ENCODE results near the gene CRTC2. TPM values are rescaled to one million over a fixed set of nuclear protein-coding genes. Genes with fewer than 3 reads are reported as not detected.

The CRTC2 gene
- total RNA-seq, 3 donors from 2014 or later: 30.0 to 47.3 (median 47.1) TPM

DNA sequence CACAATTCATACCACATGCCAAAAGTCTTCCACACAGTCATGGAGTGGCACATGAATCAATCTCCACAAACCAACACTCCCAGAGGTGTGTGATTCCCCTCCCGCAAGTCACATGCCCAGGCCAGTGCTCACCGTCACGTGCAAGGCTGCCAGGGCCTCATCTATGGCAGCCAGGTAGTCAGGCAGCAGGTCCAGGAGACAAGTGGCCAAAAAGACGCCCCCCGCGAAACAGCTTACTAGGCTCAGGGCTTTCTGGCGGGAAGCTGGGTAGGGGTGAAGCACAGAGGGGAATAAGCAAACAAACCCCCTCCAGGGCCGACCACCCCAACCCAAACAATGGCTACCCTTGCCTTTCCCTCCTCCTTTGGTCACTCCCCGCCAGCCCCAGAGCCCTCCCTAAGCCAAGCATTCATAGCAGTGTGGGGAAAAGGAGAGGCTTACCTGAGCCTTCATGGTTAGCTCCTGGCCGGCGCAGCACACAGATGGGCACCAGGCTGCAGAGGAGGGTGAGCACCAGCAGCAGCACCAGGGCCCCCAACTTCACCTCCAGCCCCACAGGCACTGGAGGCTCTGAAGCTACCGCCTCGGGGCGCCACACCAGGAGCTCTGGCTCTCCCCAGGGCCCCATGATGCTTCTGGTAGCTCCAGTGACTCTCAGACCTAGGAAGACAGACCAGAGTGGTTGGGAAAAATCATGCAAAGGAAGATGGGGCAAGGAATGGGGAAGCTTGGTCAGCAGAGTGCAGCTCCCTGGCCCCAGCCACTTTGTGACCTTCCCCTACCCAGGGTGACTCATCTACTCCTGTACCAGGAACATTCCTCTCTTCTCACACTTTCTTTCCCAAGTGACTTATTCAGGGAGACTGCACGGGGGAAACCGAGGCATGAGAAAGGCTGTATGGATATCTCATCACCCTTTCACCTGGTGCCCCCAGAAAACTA, 3.9 kb upstream of the CRTC2 start:
- no peaks in the 10 kb centered on the region for H3K36me3 ChIP-seq (ENCODE audit: low read depth)
- intact Hi-C loops (cut with DNase I, micrococcal nuclease): no loop called here
- DNase-seq (peak in 1 of 3 donors; percentile 53), ATAC-seq (peak; percentile 4)
- H3K9me3 ChIP-seq: no peaks in the 10 kb centered on the region
- TF ChIP-seq, protein P1, sequence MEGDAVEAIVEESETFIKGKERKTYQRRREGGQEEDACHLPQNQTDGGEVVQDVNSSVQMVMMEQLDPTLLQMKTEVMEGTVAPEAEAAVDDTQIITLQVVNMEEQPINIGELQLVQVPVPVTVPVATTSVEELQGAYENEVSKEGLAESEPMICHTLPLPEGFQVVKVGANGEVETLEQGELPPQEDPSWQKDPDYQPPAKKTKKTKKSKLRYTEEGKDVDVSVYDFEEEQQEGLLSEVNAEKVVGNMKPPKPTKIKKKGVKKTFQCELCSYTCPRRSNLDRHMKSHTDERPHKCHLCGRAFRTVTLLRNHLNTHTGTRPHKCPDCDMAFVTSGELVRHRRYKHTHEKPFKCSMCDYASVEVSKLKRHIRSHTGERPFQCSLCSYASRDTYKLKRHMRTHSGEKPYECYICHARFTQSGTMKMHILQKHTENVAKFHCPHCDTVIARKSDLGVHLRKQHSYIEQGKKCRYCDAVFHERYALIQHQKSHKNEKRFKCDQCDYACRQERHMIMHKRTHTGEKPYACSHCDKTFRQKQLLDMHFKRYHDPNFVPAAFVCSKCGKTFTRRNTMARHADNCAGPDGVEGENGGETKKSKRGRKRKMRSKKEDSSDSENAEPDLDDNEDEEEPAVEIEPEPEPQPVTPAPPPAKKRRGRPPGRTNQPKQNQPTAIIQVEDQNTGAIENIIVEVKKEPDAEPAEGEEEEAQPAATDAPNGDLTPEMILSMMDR (IDR thresholded peaks at IDR 0.05): no peak
- H3K4me1 ChIP-seq (ENCODE audit: low read depth): peaks cover 45% of the 10 kb centered on the region
- peak overlapping the region; percentile 66 for H3K4me3 ChIP-seq

DNA sequence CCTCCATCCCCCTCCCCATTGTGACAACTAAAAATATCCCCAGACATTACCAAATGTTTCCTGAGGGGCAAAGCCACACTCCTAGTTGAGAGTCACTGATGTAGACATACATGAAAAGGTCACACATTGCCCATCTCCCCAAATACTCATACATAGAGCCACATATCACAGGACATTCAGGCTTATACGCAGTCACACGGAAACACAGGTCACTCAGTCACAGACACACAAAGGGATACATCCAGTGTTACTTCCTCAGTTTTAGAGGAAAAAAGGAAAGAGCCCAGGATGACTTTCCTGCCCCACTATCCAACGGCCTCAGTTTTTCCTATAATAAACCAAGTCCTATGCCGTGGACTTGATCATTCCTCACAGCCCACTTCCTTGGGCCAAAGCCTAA, 3.0 kb upstream of the CRTC2 start:
- DNase-seq: no peak
- peaks cover 52% of the 10 kb centered on the region for H3K4me1 ChIP-seq (ENCODE audit: low read depth)
- TF ChIP-seq, protein P1 (IDR thresholded peaks at IDR 0.05): no peak
- no peak for ATAC-seq
- intact Hi-C loops (cut with DNase I, micrococcal nuclease): no loop called here
- H3K4me3 ChIP-seq: no peak overlapping the region
- H3K9me3 ChIP-seq: no peaks in the 10 kb centered on the region
- no peaks in the 10 kb centered on the region for H3K36me3 ChIP-seq (ENCODE audit: low read depth)

GRCh38 chr1:153960206-153960605, 1.8 kb upstream of the CRTC2 start:
- no peaks in the 10 kb centered on the region for H3K9me3 ChIP-seq
- DNase-seq (peak in 1 of 3 donors; percentile 44), ATAC-seq (no peak)
- TF ChIP-seq, protein P1 (IDR thresholded peaks at IDR 0.05): no peak
- intact Hi-C loops (cut with DNase I, micrococcal nuclease): no loop called here
- H3K4me3 ChIP-seq: no peak overlapping the region
- peaks cover 50% of the 10 kb centered on the region for H3K4me1 ChIP-seq (ENCODE audit: low read depth)
- H3K36me3 ChIP-seq (ENCODE audit: low read depth): no peaks in the 10 kb centered on the region

- Histone ChIP-seq H3K4me3 (no peak overlapping the region), H3K36me3 (ENCODE audit: low read depth) (no peaks in the 10 kb centered on the region), H3K9me3 (no peaks in the 10 kb centered on the region), H3K4me1 (ENCODE audit: low read depth) (peaks cover 44% of the 10 kb centered on the region)
- DNase-seq (no peak), ATAC-seq (no peak)
- intact Hi-C loops (cut with DNase I, micrococcal nuclease): no loop called here
- TF ChIP-seq, protein P1 (IDR thresholded peaks at IDR 0.05): no peak
These were observed 1.0 kb upstream of the CRTC2 start for GRCh38 chr1:153959454-153959853.

DNA sequence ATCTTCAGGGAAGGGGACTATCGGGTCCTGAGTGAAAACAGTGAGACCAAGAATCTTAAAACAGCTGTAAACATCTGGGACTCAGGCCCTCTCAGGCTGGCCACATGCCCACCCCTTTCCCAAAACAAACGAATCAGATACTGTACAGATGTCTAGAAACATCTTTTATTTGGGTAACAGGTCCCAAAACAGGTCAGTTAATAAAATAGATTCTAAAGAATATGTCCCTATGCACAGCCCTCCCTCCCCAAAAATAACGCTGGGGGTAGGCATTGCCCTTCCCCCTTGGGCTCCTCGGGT, 499 bp upstream of the CRTC2 start:
- Histone ChIP-seq H3K4me1 (ENCODE audit: low read depth) (peaks cover 38% of the 10 kb centered on the region), H3K4me3 (no peak overlapping the region), H3K9me3 (no peaks in the 10 kb centered on the region), H3K36me3 (ENCODE audit: low read depth) (no peaks in the 10 kb centered on the region)
- ATAC-seq (no peak), DNase-seq (peak in 1 of 3 donors; percentile 48)
- TF ChIP-seq, protein P1 (IDR thresholded peaks at IDR 0.05): no peak
- intact Hi-C loops (cut with DNase I, micrococcal nuclease): no loop called here
